Stimulated activated CD4-positive, alpha-beta T cell treated with anti-CD3 and anti-CD28 coated beads, TNF-alpha, amount 100 ng/mL, for 48 hours (primary cell): Measurements from ENCODE around the gene MAFF.
"Not testable (repeated sequence)": the region's sequence is repeated elsewhere in the genome, so short reads cannot be mapped to it uniquely, and the experiment has no call there.

Source experiments
- DNase-seq, 3 donors: peaks; one replicate each; pipeline ENCODE4 v3.0.0-alpha.2; 2020; ENCODE audit warnings: low read depth in 3 of 3

MAFF gene

DNA sequence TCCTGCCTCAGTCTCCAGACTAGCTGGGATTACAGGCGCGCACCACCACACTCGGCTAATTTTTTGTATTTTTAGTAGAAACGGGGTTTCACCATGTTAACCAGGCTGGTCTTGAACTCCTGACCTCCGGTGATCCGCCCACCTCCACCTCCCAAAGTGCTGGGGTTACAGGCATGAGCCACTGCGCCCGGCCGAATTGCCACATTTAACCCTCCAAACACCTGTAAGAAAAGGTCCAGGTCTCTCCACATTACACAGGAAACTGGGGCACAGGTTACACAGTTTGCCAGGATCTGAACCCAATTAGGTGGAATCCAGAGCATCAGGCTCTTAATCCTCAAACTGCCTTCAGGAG is 24.2 kb upstream of the MAFF start:
- DNase-seq = not testable (repeated sequence)

DNA sequence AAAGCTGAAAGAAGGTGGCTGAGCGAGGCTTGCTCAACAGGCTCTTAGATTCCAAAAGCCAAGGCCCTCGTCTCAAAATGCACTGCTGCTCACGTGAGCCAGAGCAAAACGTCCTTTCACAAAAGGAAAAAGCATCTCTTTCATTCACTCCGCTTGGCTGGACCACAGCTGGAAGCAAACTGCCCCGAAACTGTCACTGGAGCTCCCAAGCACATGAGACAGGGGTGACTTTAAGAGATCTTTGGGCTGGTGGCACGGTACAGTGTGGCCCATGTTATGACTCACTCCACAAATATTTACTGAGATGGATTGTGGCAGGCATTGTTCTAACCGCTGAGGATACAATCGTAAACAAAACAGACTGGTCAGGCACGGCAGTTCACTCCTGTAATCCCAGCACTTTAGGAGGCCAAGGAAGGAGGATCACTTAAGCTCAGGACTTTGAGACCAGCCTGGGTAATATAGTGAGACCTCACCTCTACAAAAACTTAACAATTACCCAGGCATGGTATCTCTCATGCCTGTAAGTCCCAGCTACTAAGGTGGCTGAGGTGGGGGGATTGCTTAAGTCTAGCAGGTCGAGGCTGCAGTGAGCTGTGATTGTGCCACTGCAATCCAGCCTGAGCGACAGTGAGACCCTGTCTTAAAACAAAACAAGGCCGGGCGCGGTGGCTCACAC is 23.7 kb upstream of the MAFF start:
- DNase-seq = no peak

DNA sequence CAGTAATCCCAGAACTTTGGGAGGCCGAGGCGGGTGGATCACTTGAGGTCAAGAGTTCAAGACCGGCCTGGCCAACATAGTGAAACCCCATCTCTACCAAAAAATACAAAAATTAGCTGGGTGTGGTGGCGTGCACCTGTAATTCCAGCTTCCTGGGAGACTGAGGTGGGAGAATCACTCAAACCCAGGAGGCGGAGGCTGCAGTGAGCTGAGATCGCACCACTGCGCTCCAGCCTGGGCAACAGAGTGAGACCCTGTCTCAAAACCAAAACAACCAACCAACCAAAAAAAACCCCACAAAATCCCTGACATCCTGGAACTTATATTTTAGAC is 23.2 kb upstream of the MAFF start:
- not testable (repeated sequence) for DNase-seq

DNA sequence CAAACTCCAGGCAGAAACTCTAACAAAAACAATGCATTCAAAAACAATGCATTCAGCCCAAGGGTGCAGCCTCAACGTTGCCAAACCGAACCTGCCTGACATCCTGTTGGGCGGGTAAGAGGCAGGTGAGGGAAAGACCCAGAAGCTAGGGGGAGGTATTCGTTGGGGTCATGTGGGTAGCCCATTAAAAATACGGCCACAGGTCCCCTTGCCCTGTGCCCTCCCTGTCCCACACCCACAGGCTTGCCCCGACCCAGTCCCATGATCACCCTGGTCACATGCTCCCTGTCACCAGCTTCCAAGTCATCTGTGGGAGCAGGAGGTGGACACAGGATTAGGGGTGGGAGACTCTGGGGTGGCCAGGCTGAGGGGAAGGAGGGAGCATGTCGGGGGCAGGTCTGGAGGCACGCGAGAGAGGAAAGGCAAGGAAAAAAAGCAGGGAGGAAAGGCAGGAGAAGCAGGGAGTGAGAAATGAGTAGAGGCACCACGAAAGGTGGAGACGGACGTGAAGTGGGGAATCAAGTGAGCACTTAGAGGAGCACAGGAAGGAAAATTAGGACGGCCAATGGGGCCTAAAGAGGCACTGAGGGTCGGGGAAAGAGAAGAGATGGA is 20.8 kb upstream of the MAFF start:
- DNase-seq = no peak

DNA sequence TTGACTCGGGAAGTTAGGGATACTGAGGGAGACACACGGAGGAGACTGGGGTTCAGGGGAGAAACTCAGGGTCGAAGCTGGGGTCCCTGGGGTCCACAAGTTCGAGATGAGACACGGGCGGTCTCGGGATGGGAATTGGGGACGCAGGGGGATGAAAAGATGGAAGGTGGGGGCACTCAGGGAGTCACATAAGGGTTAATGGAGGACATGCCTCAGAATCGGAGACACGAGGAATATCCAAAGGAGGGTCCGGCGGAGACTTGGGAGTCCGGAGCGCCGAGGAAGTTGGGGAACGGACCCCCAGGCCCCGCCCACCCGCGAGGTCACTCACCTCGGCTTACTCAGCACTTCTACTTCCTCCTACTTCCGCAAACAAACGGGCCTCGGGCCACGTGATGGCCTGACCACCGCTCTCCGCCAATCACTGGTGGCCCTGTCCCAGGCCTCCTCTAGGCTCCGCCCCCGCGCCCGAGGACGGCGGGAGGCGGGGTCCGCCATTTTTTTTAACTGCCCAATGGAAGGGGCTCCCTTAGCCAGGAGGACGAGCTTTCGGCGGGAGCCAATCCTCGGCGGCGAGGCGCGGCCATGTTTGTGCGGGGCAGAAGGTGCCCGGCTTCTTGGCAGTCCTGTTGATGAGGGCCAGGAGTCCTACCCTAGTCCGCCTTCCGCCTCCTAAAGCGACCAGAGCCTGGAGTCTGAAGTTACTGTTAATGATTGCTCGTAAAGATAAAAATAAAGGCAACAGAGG is 20.2 kb upstream of the MAFF start, which contains the start of gene PLA2G6:
Gene PLA2G6, minus strand, starts transcription at position 378 of the 748 bp plus-strand sequence. CDS start 12,404 bp downstream, outside the sequence.
- peak; percentile 95 to 98 (median 97) for DNase-seq

DNA sequence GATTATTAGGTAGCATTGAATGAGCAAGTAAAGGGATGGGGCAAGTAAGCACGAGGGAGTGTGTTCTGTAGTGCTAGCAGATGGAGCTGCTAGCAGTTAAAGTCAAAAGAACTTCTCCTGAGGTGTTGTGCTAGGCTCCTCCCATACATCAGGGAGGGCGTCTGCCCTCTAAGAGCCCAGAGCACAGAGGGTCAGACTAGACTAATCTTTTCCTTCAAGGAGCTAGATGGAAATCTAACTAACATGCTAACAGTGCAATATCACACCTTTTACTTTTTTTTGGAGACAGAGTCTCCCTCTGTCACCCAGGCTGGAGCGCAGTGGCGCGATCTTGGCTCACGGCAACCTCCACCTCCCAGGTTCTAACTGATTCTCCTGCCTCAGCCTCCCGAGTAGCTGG is 17.0 kb upstream of the MAFF start:
- DNase-seq = no peak

DNA sequence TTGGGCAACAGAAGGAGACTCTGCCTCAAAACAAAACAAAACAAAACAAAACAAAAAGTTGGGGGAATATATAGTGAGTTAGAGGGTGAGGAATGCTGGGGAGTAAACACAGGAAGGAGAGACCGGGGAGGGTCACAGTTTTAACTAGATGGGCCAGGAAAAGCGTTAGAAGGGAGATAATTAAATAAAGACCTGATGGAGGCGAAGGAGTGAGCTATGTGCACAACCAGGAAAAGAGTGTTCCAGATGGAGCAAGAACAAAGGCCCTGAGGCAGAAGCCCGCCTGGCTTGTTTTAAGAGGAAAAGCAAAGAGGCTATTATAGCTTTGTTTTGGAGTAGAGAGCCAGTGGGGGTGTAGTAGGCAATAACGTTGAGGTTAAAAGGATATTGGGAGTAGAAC is 15.4 kb upstream of the MAFF start:
- no peak for DNase-seq

DNA sequence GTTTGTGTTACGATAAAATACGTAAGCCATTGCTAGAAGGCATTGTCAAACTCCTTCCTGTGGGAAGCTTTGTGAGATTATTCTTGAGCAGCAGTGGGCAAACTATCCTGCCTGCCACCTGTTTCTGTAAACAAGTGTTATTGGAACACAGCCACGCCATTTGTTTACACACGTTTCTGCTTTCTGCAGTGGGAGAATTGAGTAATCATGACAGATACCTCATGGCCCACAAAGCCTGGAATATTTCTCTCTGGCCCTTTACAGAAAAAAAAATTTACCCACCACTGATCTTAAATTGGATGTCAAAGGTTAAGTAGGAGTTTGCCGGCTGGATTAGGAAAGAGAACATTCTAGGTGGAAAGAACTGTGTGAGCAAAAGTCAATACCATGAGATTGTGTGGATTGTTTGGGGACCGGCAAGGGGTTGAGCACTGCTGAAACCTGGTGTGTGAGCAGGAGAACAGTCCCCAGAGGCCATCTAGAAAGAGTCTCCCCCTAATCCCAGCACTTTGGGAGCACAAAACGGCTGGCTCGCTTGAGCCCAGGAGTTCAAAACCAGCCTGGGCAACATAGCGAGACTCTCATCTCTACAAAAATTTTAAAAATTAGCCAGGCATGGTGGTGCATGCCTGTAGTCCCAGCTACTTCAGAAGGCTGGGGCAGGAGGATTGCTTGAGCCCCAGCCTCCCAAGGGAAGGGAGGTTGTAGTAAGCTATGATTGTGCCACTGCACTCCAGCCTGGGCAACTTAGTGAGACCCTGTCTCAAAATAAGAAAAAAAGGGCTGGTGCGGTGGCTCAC is 14.2 kb upstream of the MAFF start:
- DNase-seq = no peak

DNA sequence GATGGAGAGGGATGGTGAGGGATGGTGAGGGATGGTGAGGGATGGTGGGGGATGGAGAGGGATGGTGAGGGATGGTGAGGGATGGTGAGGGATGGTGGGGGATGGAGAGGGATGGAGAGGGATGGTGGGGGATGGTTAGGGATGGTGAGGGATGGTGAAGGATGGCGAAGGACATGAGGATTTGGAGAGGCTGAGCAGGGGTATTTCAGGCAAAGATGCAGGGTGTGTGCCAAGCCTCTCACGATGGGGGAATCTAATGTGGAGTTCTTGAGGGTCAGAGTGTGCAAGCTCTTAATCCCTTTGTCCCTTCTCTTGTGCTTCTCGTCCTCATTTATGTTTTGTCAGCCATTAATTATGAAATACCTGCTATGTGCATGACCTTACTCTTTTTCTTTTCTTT is 12.7 kb upstream of the MAFF start:
- DNase-seq = no peak

DNA sequence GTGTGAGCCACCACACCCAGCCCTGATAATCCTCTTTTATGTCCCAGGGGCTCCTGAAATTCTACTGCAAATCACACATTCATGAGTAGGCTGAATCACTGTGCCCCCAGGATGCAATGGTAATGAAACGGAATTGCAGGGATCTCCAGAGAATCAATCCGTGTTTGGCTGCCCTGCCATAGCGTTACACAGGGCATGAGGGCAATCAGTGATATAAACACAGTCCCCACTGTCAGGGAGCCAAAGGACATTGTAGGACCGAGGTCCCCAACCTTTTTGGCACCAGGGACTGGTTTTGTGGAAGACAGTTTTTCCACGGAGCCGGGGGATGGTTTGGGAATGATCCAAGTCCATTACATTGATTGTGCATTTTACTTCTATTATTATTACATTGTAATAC is 11.2 kb upstream of the MAFF start:
- DNase-seq = no peak

DNA sequence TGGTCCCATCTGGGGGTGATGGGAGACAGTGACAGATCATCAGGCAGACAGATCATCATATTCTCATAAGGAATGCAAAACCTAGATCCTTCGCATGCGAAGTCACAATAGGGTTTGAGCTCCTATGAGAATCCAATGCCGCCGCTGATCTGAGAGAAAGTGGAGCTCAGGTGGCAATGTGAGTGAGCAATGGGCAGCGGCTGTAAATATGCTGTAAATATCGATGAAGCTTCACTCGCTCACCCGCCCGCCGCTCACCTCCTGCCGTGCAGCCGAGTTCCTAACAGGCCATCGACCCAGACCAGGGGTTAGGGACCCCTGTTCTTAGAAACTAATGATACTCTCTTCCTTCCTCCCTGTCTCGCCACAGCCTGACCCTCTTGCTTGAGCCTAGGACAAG is 10.7 kb upstream of the MAFF start:
- DNase-seq = no peak

DNA sequence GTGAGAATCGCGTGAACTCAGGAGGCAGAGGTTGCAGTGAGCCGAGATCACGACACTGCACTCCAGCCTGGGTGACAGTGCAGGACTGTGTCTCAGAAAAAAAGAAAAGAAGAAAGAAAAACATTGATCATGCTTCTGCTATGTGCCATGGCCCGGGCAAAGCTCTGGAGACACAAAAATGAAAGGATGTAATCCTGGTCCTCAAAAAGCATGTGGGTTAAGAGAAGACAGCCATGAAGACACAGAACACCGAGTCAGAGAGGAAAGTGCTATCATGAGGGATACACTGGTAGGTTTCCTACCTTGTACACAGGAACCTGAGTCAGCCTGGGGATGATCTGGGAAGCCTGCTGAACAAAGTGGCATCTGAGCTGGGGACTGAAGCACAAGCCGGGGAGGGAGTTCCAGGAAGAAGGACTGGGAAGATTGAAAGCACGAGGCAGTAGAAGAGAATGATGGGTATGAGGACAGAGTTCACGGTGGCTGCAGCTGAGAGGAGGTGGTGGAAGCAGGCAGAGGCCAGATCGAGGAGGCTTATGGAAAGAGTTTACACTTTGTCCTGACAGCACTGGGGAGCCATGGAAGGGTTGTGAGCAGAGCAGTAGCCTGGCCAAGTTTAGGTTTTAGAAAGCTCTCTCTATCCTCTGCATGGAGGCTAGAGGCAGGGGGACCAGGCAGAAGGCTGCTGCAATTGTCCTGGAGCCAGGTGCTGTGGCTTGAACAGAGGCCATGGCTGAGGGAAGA is 9.9 kb upstream of the MAFF start:
- DNase-seq = no peak

DNA sequence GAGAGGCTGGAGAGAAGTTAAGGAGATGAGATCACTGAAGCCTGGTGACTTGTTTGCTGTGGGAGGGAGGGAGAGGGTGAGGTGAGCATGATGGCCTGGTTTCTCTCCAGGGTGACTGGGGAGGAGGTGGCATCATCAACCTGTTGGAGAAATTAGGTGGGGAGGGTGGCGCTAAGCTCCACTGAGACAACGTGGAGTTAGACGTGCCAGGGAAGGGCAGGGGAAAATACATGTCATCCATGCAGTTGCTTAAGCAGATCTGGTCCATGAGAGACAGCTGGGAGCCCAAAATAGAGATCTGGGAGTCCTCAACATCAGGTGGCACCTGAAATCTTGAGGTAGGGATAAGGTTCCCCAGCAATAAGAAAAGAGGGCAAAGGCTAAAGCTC is 9.3 kb upstream of the MAFF start:
- no peak for DNase-seq

DNA sequence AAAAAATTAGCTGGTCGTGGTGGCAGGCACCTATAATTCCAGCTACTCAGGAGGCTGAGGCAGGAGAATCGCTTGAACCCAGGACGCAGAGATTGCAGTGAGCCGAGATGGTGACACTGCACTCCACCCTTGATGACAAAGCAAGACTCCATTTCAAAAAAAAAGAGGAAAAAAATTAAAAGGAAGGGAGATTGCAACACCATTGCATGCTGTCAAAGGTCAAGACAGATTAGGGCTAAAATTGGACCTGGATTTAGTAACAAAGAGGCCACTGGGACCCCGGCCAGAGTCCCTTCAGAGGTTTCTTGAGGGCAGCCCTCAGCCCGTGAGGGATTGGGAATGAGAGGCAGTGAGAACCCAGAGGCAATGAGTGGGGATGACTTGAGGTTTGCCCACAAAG is 8.2 kb upstream of the MAFF start:
- DNase-seq = no peak

DNA sequence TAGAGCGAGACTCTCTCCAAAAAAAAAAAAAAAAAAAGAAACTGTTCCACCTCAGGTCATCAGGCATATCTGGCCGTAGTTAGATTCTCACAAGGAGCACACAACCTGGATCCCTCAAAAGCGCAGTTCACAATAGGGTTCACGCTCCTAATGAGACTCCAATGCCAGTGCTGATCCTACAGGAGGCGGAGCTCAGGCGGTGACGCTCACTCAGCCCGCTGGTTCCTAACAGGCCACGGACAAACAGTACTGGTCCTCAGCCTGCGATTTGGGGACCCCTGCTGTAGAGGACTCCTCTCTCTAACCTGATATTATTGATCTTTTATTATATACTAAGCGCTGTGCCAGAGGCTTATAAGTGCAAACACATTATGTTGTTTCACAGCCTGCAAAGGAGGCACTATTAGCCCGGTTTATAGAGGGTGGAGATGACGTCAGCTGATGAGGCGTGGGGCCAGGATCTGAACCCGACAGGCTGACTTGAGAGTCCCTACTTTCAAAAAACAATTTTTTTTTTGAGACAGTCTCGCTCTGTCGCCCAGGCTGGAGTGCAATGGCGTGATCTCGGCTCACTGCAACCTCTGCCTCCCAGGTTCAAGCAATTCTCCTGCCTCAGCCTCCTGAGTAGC is 4.9 kb upstream of the MAFF start:
- DNase-seq = no peak

DNA sequence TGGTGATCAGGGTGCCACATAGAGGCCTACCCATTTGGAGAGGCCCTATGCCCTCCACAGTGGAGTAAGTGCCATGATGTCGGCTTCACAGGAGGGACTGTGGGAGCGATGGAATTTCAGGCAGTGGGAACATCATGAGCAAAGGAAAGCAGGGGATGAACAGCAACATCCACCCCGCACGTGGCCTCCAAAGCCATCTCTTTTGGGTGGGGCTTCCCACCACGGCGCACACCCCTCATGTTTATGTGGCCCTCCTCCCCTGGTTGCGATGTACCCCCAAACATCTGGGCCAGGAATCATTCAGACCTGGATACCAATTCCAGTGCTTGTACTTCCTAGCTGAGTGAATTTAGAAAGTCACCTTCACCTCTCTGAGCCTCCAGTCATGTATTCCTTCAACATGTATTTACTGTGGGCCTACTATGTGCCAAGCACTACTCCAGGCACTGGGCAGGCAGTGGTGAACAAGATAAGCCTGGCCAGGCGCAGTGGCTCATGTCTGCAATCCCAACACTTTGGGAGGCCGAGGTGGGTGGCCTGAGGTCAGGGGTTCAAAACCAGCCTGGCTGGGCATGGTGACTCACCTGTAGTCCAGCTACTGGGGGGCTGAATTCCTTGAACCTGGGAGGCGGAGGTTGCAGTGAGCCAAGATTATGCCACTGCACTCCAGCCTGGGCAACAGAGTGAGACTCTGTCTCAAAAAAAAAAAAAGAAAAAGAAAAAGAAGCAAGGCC is 1.8 kb upstream of the MAFF start:
- DNase-seq = no peak

DNA sequence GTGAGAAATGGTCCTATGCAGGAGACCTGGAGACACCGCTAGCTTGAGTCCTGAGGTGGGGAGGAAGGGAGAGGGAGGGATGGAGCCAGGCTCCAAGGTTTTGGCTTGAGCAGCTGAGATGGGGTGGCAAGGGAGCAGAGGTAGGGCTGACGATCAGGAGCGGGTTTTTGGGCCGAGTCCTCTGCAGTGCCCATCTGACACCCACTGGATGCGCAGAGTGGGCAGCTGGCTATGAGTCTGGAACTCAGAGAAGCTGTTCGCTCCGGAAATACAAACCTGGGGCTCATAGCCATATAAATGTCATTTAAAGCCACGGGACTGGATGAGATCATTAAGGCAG is 453 bp upstream of the MAFF start:
- no peak for DNase-seq

DNA sequence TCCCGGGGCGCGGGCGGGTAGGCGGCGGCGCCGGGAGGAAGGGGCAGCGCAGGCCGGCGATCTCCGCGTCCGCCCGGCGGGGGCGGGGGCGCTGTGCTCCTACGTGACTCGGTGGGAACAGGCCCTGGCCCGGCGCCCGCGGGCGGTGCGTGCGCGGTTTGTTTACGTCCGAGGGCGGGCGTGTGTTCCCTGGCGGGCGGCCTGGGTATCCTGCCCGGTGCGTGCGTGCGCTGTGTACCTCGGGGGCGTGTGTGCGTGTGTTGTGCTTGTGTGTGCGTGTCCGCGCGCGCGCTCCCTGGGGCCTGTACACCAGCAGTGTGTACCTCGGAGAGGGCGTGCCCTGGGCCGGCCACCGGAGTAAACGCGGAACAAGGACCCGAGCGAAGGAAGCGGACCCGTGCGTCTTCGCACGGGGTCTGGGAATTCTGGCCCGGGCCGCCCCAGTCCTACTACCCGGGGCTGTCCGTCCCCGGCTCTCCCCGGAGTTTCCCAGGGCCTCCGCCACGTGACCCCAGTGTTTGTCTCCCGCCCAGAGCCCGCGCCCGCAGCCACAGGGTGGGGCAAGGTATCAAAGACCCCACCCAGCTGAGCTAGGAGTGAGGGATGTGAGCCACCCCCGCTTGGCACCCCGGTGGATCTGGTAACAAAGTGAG is 769 bp downstream of the MAFF start:
- DNase-seq = peak in 1 of 3 donors; percentile 52

DNA sequence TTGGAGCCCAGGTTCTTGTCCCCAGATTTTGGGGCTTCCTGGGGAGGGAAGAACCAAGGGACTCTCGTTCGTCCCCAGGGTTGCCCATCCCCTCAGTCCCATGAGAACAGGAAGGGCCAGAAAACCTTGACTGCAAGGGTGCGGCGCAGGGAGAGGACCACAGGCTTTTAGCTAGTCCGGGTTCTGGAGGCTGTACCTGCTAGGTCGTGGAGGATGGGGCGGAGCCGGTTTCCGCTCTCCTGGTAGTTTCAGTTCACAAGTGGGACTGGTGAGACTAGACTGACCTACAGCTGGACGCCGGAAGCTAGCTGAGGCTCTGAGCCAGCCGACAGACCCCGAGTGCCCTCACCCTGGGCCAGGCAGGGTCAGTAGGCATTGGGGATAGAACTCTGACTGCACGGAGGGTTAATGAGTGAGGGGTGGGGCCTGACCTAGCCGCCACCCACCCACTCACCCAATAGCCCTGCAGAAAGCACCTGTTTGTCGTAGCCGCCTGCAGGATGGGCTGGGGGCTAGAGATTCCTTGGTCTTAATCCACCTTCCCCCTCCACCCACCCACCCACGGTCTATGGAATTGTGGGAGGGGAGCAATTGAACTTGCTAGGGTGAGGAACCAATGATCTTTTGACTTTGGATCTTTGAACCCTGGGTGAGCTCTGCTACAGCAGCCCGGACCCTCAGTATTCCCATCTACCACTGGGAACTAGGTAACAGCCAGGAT is 1.5 kb downstream of the MAFF start:
- no peak for DNase-seq
